ENCODE measurements around the gene CHPF.

Gene CHPF

DNA sequence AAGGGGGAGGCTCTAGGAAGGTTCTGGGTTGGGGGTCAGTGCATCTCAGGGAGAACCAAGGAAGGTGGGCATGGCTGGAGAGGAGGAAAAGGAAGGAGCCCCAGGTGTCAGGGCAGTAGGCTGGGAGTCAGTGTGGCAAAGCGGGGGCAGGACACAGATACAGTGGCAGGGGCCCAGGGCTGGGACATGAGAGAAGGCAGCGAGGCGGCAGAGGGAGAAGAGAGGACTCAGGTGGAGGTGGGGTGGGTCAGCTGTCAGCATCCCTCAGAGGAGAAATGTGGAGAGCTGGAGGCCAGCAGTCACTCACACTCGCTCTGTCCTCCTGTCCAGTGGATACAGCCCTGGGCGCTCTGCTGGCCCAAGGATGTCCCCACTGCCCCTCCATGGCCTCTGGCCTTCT is 50.5 kb downstream of the CHPF start:
- DNase-seq, result no peak

DNA sequence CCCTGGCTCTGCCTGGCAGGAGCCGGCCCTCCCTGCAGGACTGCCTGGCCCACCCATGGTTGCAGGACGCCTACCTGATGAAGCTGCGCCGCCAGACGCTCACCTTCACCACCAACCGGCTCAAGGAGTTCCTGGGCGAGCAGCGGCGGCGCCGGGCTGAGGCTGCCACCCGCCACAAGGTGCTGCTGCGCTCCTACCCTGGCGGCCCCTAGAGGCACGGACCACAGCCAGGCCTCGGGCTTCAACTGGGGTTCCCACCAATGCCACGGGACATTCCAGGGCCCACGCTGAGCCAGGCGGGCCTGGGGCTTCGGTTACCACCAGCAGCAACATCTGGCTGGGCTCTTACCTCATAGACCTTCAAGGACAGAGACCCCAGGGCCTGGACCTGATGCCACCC is 51.0 kb downstream of the CHPF start:
- no peak for DNase-seq

DNA sequence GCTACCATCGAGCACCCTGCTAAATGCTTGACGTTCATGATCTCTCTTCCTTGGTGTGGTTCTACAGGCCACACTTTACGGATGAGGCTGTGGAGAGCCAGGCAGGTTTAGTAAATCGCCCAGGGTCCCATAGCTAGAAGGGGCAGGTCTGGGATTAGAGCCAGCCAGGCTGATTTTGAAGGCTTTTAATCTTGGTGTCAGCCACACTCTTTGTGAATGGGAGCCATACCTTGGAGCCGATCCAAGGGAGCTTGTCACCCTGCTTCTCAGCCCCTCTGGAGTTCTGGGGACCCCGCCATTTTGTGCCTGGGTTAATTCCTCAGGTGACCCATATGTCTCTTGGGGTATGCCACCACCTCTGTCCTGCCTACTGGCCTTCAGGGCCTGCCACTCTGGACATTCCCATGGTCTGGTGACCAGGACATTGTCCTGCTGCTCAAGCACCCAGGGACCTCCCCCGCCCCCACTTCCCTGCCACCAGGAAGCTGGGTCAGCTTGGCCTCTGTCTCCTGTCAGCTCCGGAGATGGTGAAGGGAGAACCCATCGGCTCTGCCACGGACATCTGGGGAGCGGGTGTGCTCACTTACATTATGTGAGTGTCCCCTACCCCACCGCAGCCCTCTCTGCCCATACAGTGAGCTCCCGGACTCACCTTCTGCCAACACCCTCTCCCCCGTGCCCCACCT is 52.2 kb downstream of the CHPF start:
- no peak for DNase-seq

DNA sequence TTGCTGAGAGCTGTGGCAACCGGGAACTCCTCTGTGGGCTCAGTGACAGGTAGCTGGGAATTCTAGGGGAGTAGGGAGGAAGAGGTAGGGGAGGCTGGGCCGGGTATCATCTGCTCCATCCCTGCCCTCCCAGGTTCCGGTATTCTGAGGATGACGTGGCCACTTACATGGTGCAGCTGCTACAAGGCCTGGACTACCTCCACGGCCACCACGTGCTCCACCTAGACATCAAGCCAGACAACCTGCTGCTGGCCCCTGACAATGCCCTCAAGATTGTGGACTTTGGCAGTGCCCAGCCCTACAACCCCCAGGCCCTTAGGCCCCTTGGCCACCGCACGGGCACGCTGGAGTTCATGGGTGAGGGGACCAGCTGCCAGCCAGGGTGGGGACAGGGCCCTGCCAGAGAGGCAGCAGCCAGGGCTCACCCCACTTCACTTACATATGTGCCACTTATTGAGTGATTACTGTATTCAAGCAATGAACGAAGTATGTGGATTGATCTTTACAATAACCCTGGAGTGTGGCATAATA is 52.9 kb downstream of the CHPF start:
- DNase-seq, result no peak

DNA sequence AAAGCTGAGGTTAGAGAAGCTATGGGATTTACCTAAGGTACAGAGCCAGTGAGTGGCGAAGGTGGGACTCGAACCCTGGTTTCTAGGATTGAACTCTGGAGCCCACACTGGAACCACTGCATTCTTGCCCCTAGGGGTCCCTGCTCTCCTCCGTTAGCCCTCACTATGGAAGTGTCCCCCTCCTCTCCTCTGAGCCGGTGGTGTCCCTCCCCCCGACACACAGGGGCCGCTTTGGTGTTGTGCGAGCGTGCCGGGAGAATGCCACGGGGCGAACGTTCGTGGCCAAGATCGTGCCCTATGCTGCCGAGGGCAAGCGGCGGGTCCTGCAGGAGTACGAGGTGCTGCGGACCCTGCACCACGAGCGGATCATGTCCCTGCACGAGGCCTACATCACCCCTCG is 53.4 kb downstream of the CHPF start:
- no peak for DNase-seq

- DNase-seq, result no peak
These were observed 54.3 kb downstream of the CHPF start for GRCh38 chr2:219489315-219489714.

Measured in GDM1 (cell line).